ENCODE data around the gene LETM1.

DNA sequence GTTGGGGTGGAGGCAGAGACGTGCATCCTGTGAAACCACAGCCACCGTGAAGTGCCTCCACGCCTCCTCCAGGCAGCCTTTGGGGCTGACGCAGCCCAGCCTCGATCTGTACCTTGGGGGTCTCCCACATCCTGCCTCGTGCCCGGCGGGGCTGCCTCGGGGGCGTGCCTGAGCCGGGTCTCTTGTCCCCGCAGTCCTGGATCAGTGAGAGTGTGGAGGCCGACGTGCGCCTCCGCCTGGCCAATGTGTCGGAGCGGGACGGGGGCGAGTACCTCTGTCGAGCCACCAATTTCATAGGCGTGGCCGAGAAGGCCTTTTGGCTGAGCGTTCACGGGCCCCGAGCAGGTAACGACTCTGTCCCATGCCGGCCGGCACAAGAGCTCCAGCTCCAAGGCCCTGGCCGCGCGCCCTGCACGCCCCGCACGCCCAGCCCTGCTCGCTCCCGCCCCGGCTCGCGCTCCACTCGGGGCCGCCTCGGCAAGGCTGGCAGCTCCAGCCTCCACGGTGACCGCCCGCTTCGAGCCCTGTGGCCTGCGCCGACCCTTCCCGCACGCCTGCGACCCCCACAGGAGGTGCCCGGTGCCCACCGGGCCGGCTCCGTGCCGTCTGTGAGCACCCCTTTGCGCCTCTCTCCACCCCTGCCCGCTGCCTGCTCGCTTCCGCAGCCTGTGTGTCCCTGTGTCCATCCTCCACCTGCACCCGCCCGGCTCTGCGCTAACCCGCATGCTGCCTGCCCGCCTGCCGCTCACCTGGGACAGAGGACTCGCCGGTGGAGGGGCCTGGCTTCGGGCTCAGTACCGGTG lies 53.0 kb downstream of the LETM1 start:
- TF ChIP-seq CTCF (conservative IDR thresholded peaks at IDR 0.05; ENCODE audit: low read length) (no peak), EZH2phosphoT487 (IDR thresholded peaks at IDR 0.05; ENCODE audit: borderline replicate concordance, low read depth, low read length) (no peak)

Data from OCI-LY7 (cell line).